ENCODE data around the gene PXYLP1. TPM values are rescaled to one million over a fixed set of nuclear protein-coding genes. Genes with fewer than 3 reads are reported as not detected.

The PXYLP1 gene
- total and polyA plus RNA-seq, 9 of the 15 experiments (the other 6 are each of a cell fraction or from before 2014, with no cell fraction given), result 0.80 to 2.9 (median 1.3) TPM

DNA sequence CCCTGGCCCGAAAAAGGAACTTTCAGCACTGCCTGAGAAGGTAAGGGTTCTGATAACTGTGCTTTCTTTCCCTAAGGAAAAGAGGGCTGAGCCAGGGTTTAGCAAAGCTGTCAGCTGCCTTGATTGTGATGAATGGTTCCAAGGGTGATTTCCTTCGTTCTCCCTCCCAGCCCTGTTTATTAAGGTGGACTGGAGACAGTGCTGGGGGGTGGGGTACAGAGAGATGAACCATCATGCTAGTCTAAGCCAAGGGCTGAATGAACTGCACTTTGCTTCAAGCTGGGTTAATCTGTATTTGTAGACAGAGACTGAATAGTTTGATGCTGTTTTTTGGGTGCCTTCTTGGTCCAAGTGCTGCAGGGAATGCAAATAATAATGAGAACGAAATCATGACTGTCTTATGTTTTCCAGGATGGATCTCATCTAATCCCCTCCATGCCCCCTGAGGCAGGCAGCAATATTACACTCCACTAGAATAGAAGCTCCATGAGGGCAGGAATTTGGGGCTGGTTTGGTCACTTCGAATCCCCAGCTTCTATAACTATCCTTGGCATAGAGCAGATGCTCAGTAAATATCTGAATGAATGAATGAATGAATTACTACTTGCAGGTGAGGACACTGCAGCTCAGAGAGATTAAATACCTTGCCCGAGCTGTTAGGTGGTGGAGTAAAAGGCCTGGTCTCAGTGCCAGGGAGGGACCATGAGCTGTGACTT is 10.9 kb downstream of the PXYLP1 start (continued):
- TF ChIP-seq TEAD1 (CRISPR knock-in tag; IDR thresholded peaks at IDR 0.05), result no peak
- TF ChIP-seq CHCHD3 (CRISPR knock-in tag; IDR thresholded peaks at IDR 0.05), result no peak
- TF ChIP-seq TCF3 (CRISPR knock-in tag; IDR thresholded peaks at IDR 0.05), result no peak
- TF ChIP-seq TRIM24 (IDR thresholded peaks at IDR 0.05), result peak in 1 of 2 experiments; percentile 37; a peak in 1 of 4 replicates
- TF ChIP-seq TRIM28 (IDR thresholded peaks at IDR 0.05), result peak; percentile 78; the same call in 1 of the 2 replicates
- no peak for TF ChIP-seq RCOR1 (IDR thresholded peaks at IDR 0.05; ENCODE audit: borderline replicate concordance in 1 of 2, low read depth in 2 of 2, low read length in 2 of 2)
- no peak for TF ChIP-seq SAFB (IDR thresholded peaks at IDR 0.05; ENCODE audit: borderline replicate concordance, low read depth, low read length)
- TF ChIP-seq, protein P1, sequence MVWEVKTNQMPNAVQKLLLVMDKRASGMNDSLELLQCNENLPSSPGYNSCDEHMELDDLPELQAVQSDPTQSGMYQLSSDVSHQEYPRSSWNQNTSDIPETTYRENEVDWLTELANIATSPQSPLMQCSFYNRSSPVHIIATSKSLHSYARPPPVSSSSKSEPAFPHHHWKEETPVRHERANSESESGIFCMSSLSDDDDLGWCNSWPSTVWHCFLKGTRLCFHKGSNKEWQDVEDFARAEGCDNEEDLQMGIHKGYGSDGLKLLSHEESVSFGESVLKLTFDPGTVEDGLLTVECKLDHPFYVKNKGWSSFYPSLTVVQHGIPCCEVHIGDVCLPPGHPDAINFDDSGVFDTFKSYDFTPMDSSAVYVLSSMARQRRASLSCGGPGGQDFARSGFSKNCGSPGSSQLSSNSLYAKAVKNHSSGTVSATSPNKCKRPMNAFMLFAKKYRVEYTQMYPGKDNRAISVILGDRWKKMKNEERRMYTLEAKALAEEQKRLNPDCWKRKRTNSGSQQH (CRISPR knock-in tag; IDR thresholded peaks at IDR 0.05), result no peak
- TF ChIP-seq FOXA3 (CRISPR knock-in tag; conservative IDR thresholded peaks at IDR 0.05 in 1 of 2, IDR thresholded peaks at IDR 0.05 in 1 of 2), result no peak

DNA sequence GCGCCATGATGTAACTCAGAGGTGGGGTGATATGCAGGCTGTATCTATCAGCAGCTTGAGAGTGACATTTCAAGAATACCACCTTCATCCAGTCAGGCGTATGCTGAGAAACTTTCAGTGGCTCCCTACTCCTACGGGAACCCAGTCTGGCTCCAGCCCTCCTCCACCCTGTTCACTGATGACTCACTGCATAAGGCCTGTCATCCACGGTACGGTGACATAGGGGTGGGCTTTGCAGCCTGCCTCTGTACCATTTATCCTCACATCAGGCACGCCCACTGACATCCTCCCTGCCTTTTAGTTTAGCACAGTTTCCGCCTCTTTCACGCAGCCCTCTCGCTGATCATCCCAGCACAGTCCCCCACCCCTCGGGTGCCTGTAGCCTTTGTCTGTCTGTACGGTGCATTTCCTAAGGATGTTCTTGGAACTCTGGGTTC is 11.7 kb downstream of the PXYLP1 start:
- H3K36me3 ChIP-seq (ENCODE audit: control insufficient read depth, insufficient read depth, low read length), result no peaks in the 10 kb centered on the region
- H3K4me3 ChIP-seq, result no peak overlapping the region
- in situ Hi-C loops (cut with MboI), result no loop called here
- intact Hi-C loops (cut with micrococcal nuclease), result no loop called here
- peak; percentile 46 to 69 (median 61) for DNase-seq (ENCODE audit: extremely low read depth in 1 of 4, low spot score in 3 of 4)
- peak; percentile 89 for ATAC-seq
- H3K9me1 ChIP-seq (ENCODE audit: control insufficient read depth, insufficient read depth, low read length), result peaks cover 3% of the 10 kb centered on the region
- H3K4me2 ChIP-seq (ENCODE audit: insufficient read depth, low read length), result peak overlapping the region; percentile 39; the same call in 1 of the 2 replicates
- FAIRE-seq, result peak; percentile 78
- peaks cover 23 to 34% of the 10 kb centered on the region in 2 experiments for H3K27me3 ChIP-seq (ENCODE audit: control insufficient read depth in 2 of 2, insufficient read depth in 2 of 2, low read length in 2 of 2)
- H2AFZ ChIP-seq (ENCODE audit: low read depth, low read length), result no peak overlapping the region
- ChIA-PET POLR2A (interaction anchor here (1.2 kb wide), 1 partner anchor 289 kb away, joined by 3 read pairs; no protein-coding TSS in a partner anchor), CTCF (ENCODE audit: low intra/inter-chr PET ratio) (no interaction called here)
- H3K27ac ChIP-seq (ENCODE audit: extremely low read depth, low read depth, low read length), result no peak overlapping the region
- H4K20me1 ChIP-seq (replicated peaks; ENCODE audit: control insufficient read depth, insufficient read depth, low read length), result no peaks in the 10 kb centered on the region
- H3K4me1 ChIP-seq (replicated peaks in 1 of 2; ENCODE audit: control insufficient read depth in 2 of 2, insufficient read depth in 2 of 2, low read length in 2 of 2), result peaks cover 0 to 15% of the 10 kb centered on the region in 2 experiments; a peak in 3 of 5 replicates
- H3K9me3 ChIP-seq (replicated peaks; ENCODE audit: control insufficient read depth, insufficient read depth, low read depth, low read length), result peaks cover 5% of the 10 kb centered on the region; the same call in 1 of the 2 replicates
- no peaks in the 10 kb centered on the region for H3K79me2 ChIP-seq (ENCODE audit: control insufficient read depth, insufficient read depth, low read length)
- 5% methylated on average over 11 of the region's 11 CpGs for WGBS (ENCODE audit: insufficient coverage, low coverage, missing lambda C conversion rate)
- no peak overlapping the region for H3K9ac ChIP-seq (ENCODE audit: insufficient read depth in 1 of 2, low read depth in 2 of 2, low read length in 2 of 2)
- BruUV-seq (replicated peaks), result no TSS peak
- TF ChIP-seq ZNF780A (CRISPR knock-in tag; IDR thresholded peaks at IDR 0.05), result no peak
- TF ChIP-seq JUNB (CRISPR knock-in tag; conservative IDR thresholded peaks at IDR 0.05), result 0 out of 2 replicates have a peak, but pooled peaks have one; percentile 9
- TF ChIP-seq MCM7 (IDR thresholded peaks at IDR 0.05), result no peak

Measured in K562 (cell line).